GM19467 (cell line): ENCODE measurements around the gene CACNA1C.

Experiments used
- ATAC-seq: cut with Tn5 transposase; IDR thresholded peaks from one replicate; pipeline ENCODE4 v1.9.1; 2021; ENCODE audit warnings: mild to moderate bottlenecking, moderate library complexity; ENCODE audit not compliant: unreplicated experiment

Gene CACNA1C

GRCh38 chr12:2529807-2530206 is 477.0 kb downstream of the CACNA1C start:
- no peak for ATAC-seq

- ATAC-seq: no peak
Measured at GRCh38 chr12:2531371-2531770, 478.6 kb downstream of the CACNA1C start.

- ATAC-seq: no peak
Measured at GRCh38 chr12:2533036-2533435, 480.2 kb downstream of the CACNA1C start.

- no peak for ATAC-seq
Measured at GRCh38 chr12:2535583-2536204, 482.9 kb downstream of the CACNA1C start.

- ATAC-seq: no peak
Measured at GRCh38 chr12:2536724-2537123, 483.9 kb downstream of the CACNA1C start.

- no peak for ATAC-seq
Measured at GRCh38 chr12:2537868-2538541, 485.2 kb downstream of the CACNA1C start.

- no peak for ATAC-seq
Measured at GRCh38 chr12:2539938-2540337, 487.2 kb downstream of the CACNA1C start.

- no peak for ATAC-seq
Measured at GRCh38 chr12:2540535-2540941, 487.8 kb downstream of the CACNA1C start.

- ATAC-seq: no peak
Measured at GRCh38 chr12:2541631-2542204, 488.9 kb downstream of the CACNA1C start.

- no peak for ATAC-seq
Measured at GRCh38 chr12:2543801-2544200, 491.0 kb downstream of the CACNA1C start.

- no peak for ATAC-seq
Measured at GRCh38 chr12:2544230-2544629, 491.4 kb downstream of the CACNA1C start.

- ATAC-seq: no peak
Measured at GRCh38 chr12:2547273-2548044, 494.7 kb downstream of the CACNA1C start.

- no peak for ATAC-seq
Measured at GRCh38 chr12:2548081-2548480, 495.3 kb downstream of the CACNA1C start.

GRCh38 chr12:2550561-2551411 is 498.0 kb downstream of the CACNA1C start:
- ATAC-seq: no peak

GRCh38 chr12:2551412-2551900 is 498.7 kb downstream of the CACNA1C start:
- no peak for ATAC-seq

GRCh38 chr12:2552000-2552756 is 499.4 kb downstream of the CACNA1C start:
- no peak for ATAC-seq

- no peak for ATAC-seq
Measured at GRCh38 chr12:2553388-2554126, 500.8 kb downstream of the CACNA1C start.

GRCh38 chr12:2555487-2556082 is 502.8 kb downstream of the CACNA1C start:
- no peak for ATAC-seq

GRCh38 chr12:2557597-2557996 is 504.8 kb downstream of the CACNA1C start:
- no peak for ATAC-seq
